ENCODE measurements around the gene TEDC2. TPM values are rescaled to one million over a fixed set of nuclear protein-coding genes. Genes with fewer than 3 reads are reported as not detected.

TEDC2 gene
- total RNA-seq = 6.5 TPM

GRCh38 chr16:2459647-2460390, at the start of gene TEDC2:
Gene TEDC2, plus strand, starts transcription at chr16:2460109. Its CDS starts 36 bp downstream, at chr16:2460145.

GRCh38 chr16:2429034-2429770, 30.7 kb upstream of the TEDC2 start, which contains the start of gene CCNF:
Gene CCNF, plus strand, starts transcription at chr16:2429447. Its CDS starts 35 bp downstream, at chr16:2429482.

GRCh38 chr16:2471016-2471652, 11.2 kb downstream of the TEDC2 start, which contains the start of gene NTN3:
Gene NTN3, plus strand, starts transcription at chr16:2471297. Its CDS starts 405 bp downstream, at chr16:2471702.

GRCh38 chr16:2474877-2475412, 15.0 kb downstream of the TEDC2 start, which contains the start of gene TBC1D24:
Gene TBC1D24, plus strand, starts transcription at chr16:2475127. Its CDS starts 21,022 bp downstream, at chr16:2496149.

GRCh38 chr16:2513405-2514332, 53.8 kb downstream of the TEDC2 start, which contains the start of gene ATP6V0C:
Gene ATP6V0C, plus strand, starts transcription at chr16:2513952. Its CDS starts 152 bp downstream, at chr16:2514104.

Small RNA genes within 50 kb of the gene (small RNA-seq; reads per million reads assigned to genes)
- not detected for gene MIR6768

Other genes with a start within 250 kb of the TEDC2 start
- 6.2 TPM for gene BRICD5, start 249.2 kb upstream of the TEDC2 start, total RNA-seq
- 17.5 TPM for gene PGP, start 245.3 kb upstream of the TEDC2 start, total RNA-seq
- gene E4F1, start 236.5 kb upstream of the TEDC2 start, total RNA-seq = 21.7 TPM
- 2.8 TPM for gene DNASE1L2, start 223.7 kb upstream of the TEDC2 start, total RNA-seq
- 17.5 TPM for gene ECI1, start 208.5 kb upstream of the TEDC2 start, total RNA-seq
- 103 TPM for gene RNPS1, start 192.0 kb upstream of the TEDC2 start, total RNA-seq
- gene ABCA3, start 119.4 kb upstream of the TEDC2 start, total RNA-seq = 75.9 TPM
- gene CCNF, start 30.7 kb upstream of the TEDC2 start, total RNA-seq = 13.4 TPM
- 5.1 TPM for gene NTN3, start 11.2 kb downstream of the TEDC2 start, total RNA-seq
- gene TBC1D24, start 15.0 kb downstream of the TEDC2 start, total RNA-seq = 47.7 TPM
- 48.4 TPM for gene ATP6V0C, start 53.8 kb downstream of the TEDC2 start, total RNA-seq
- 15.2 TPM for gene AMDHD2, start 60.3 kb downstream of the TEDC2 start, total RNA-seq
- 0.92 TPM for gene CEMP1, start 71.3 kb downstream of the TEDC2 start, total RNA-seq
- gene PDPK1, start 77.9 kb downstream of the TEDC2 start, total RNA-seq = 31.6 TPM
- gene KCTD5, start 222.4 kb downstream of the TEDC2 start, total RNA-seq = 19.6 TPM